ENCODE measurements around the gene CYP3A4.

Gene CYP3A4

GRCh38 chr7:99734987-99735386 lies 49.0 kb downstream of the CYP3A4 start, which contains the start of gene CYP3A7:
Gene CYP3A7 (minus strand): TSS chr7:99735196. CDS start chr7:99735093, 103 bp downstream.
- no peaks in the 10 kb centered on the region for H3K36me3 ChIP-seq (ENCODE audit: control insufficient read depth, insufficient read depth, low read length)
- no peak within 1 kb of the TSS for H2AK5ac ChIP-seq (ENCODE audit: low read length)
- no peak within 1 kb of the TSS for H3K27ac ChIP-seq (ENCODE audit: low read depth, low read length)
- no peak within 1 kb of the TSS for H3K4ac ChIP-seq (ENCODE audit: low read depth, low read length)
- no peaks in the 10 kb centered on the region for H3K27me3 ChIP-seq (ENCODE audit: insufficient read depth, low read length, poor library complexity)
- no peak within 1 kb of the TSS for H3K9ac ChIP-seq (ENCODE audit: low read length)
- no peaks in the 10 kb centered on the region for H3K79me1 ChIP-seq (ENCODE audit: low read length)
- H2BK120ac ChIP-seq (ENCODE audit: low read depth, low read length), result no peak within 1 kb of the TSS
- H3K23ac ChIP-seq (ENCODE audit: low read length), result no peak within 1 kb of the TSS
- H4K8ac ChIP-seq (ENCODE audit: low read depth, low read length), result no peak within 1 kb of the TSS
- no peak within 1 kb of the TSS for H2BK5ac ChIP-seq (ENCODE audit: low read length)
- no peak within 1 kb of the TSS for H3K18ac ChIP-seq (ENCODE audit: low read length)
- H3K4me3 ChIP-seq (ENCODE audit: low read length), result no peak within 1 kb of the TSS
- no CpG with 5 or more reads among the region's 5 CpGs for WGBS (ENCODE audit: extremely low coverage, insufficient coverage, low lambda C conversion rate)
- no peak within 1 kb of the TSS for H2BK15ac ChIP-seq (replicated peaks; ENCODE audit: low read depth)
- no peak within 1 kb of the TSS for H3K4me2 ChIP-seq (ENCODE audit: low read length)
- H3K56ac ChIP-seq (ENCODE audit: low read length), result no peak within 1 kb of the TSS
- no peaks in the 10 kb centered on the region for H3K4me1 ChIP-seq (ENCODE audit: control insufficient read depth, low read depth, low read length)
- DNase-seq, result no peak
- no peaks in the 10 kb centered on the region for H3K79me2 ChIP-seq (ENCODE audit: control insufficient read depth, insufficient read depth, low read length)
- no peak within 1 kb of the TSS for H4K5ac ChIP-seq (ENCODE audit: low read length)

- Histone ChIP-seq H3K9ac (ENCODE audit: low read length) (no peak overlapping the region), H2BK120ac (ENCODE audit: low read depth, low read length) (no peak overlapping the region), H3K4me2 (ENCODE audit: low read length) (no peak overlapping the region), H4K5ac (ENCODE audit: low read length) (no peak overlapping the region), H4K8ac (ENCODE audit: low read depth, low read length) (no peak overlapping the region), H2BK15ac (replicated peaks; ENCODE audit: low read depth) (no peak overlapping the region), H3K18ac (ENCODE audit: low read length) (no peak overlapping the region), H3K36me3 (ENCODE audit: control insufficient read depth, insufficient read depth, low read length) (no peaks in the 10 kb centered on the region), H3K4me3 (ENCODE audit: low read length) (no peak overlapping the region), H2BK5ac (ENCODE audit: low read length) (no peak overlapping the region), H3K4ac (ENCODE audit: low read depth, low read length) (no peak overlapping the region), H3K79me2 (ENCODE audit: control insufficient read depth, insufficient read depth, low read length) (no peaks in the 10 kb centered on the region), H3K4me1 (ENCODE audit: control insufficient read depth, low read depth, low read length) (no peaks in the 10 kb centered on the region), H3K27me3 (ENCODE audit: insufficient read depth, low read length, poor library complexity) (no peaks in the 10 kb centered on the region), H3K27ac (ENCODE audit: low read depth, low read length) (no peak overlapping the region), H3K23ac (ENCODE audit: low read length) (no peak overlapping the region), H3K56ac (ENCODE audit: low read length) (no peak overlapping the region), H3K79me1 (ENCODE audit: low read length) (no peaks in the 10 kb centered on the region), H2AK5ac (ENCODE audit: low read length) (no peak overlapping the region)
- peak; percentile 37 for DNase-seq
- WGBS (ENCODE audit: extremely low coverage, insufficient coverage, low lambda C conversion rate), result no CpG with 5 or more reads among the region's 2 CpGs
Observed at GRCh38 chr7:99733448-99733847, 50.5 kb downstream of the CYP3A4 start.

- Histone ChIP-seq H2BK15ac (replicated peaks; ENCODE audit: low read depth) (no peak overlapping the region), H3K23ac (ENCODE audit: low read length) (no peak overlapping the region), H3K4ac (ENCODE audit: low read depth, low read length) (no peak overlapping the region), H3K27ac (ENCODE audit: low read depth, low read length) (no peak overlapping the region), H3K79me2 (ENCODE audit: control insufficient read depth, insufficient read depth, low read length) (no peaks in the 10 kb centered on the region), H3K56ac (ENCODE audit: low read length) (no peak overlapping the region), H2BK5ac (ENCODE audit: low read length) (no peak overlapping the region), H4K8ac (ENCODE audit: low read depth, low read length) (no peak overlapping the region), H2AK5ac (ENCODE audit: low read length) (no peak overlapping the region), H3K18ac (ENCODE audit: low read length) (no peak overlapping the region), H3K27me3 (ENCODE audit: insufficient read depth, low read length, poor library complexity) (no peaks in the 10 kb centered on the region), H3K4me1 (ENCODE audit: control insufficient read depth, low read depth, low read length) (no peaks in the 10 kb centered on the region), H3K9ac (ENCODE audit: low read length) (no peak overlapping the region), H3K36me3 (ENCODE audit: control insufficient read depth, insufficient read depth, low read length) (no peaks in the 10 kb centered on the region), H2BK120ac (ENCODE audit: low read depth, low read length) (no peak overlapping the region), H3K4me3 (ENCODE audit: low read length) (no peak overlapping the region), H3K79me1 (ENCODE audit: low read length) (no peaks in the 10 kb centered on the region), H3K4me2 (ENCODE audit: low read length) (no peak overlapping the region), H4K5ac (ENCODE audit: low read length) (no peak overlapping the region)
- WGBS (ENCODE audit: extremely low coverage, insufficient coverage, low lambda C conversion rate), result no CpG with 5 or more reads among the region's 3 CpGs
- no peak for DNase-seq
Observed at GRCh38 chr7:99733003-99733402, 51.0 kb downstream of the CYP3A4 start.

- H2BK15ac ChIP-seq (replicated peaks; ENCODE audit: low read depth), result no peak overlapping the region
- no peak overlapping the region for H3K18ac ChIP-seq (ENCODE audit: low read length)
- no CpG with 5 or more reads among the region's 4 CpGs for WGBS (ENCODE audit: extremely low coverage, insufficient coverage, low lambda C conversion rate)
- no peak overlapping the region for H3K4ac ChIP-seq (ENCODE audit: low read depth, low read length)
- H3K27me3 ChIP-seq (ENCODE audit: insufficient read depth, low read length, poor library complexity), result no peaks in the 10 kb centered on the region
- no peaks in the 10 kb centered on the region for H3K36me3 ChIP-seq (ENCODE audit: control insufficient read depth, insufficient read depth, low read length)
- H3K9ac ChIP-seq (ENCODE audit: low read length), result no peak overlapping the region
- H4K8ac ChIP-seq (ENCODE audit: low read depth, low read length), result no peak overlapping the region
- no peak overlapping the region for H2BK5ac ChIP-seq (ENCODE audit: low read length)
- no peak overlapping the region for H3K4me2 ChIP-seq (ENCODE audit: low read length)
- H2AK5ac ChIP-seq (ENCODE audit: low read length), result no peak overlapping the region
- H3K79me1 ChIP-seq (ENCODE audit: low read length), result no peaks in the 10 kb centered on the region
- H3K27ac ChIP-seq (ENCODE audit: low read depth, low read length), result no peak overlapping the region
- no peak overlapping the region for H3K4me3 ChIP-seq (ENCODE audit: low read length)
- H4K5ac ChIP-seq (ENCODE audit: low read length), result no peak overlapping the region
- H3K56ac ChIP-seq (ENCODE audit: low read length), result no peak overlapping the region
- H3K23ac ChIP-seq (ENCODE audit: low read length), result no peak overlapping the region
- no peak overlapping the region for H2BK120ac ChIP-seq (ENCODE audit: low read depth, low read length)
- H3K4me1 ChIP-seq (ENCODE audit: control insufficient read depth, low read depth, low read length), result no peaks in the 10 kb centered on the region
- H3K79me2 ChIP-seq (ENCODE audit: control insufficient read depth, insufficient read depth, low read length), result no peaks in the 10 kb centered on the region
- DNase-seq, result no peak
Observed at GRCh38 chr7:99731638-99732374, 52.2 kb downstream of the CYP3A4 start.

- Histone ChIP-seq H2AK5ac (ENCODE audit: low read length) (no peak overlapping the region), H3K4me2 (ENCODE audit: low read length) (no peak overlapping the region), H3K23ac (ENCODE audit: low read length) (no peak overlapping the region), H3K27ac (ENCODE audit: low read depth, low read length) (no peak overlapping the region), H3K4me3 (ENCODE audit: low read length) (no peak overlapping the region), H2BK15ac (replicated peaks; ENCODE audit: low read depth) (no peak overlapping the region), H3K4ac (ENCODE audit: low read depth, low read length) (no peak overlapping the region), H4K5ac (ENCODE audit: low read length) (no peak overlapping the region), H3K18ac (ENCODE audit: low read length) (no peak overlapping the region), H3K79me1 (ENCODE audit: low read length) (no peaks in the 10 kb centered on the region), H3K9ac (ENCODE audit: low read length) (no peak overlapping the region), H2BK120ac (ENCODE audit: low read depth, low read length) (no peak overlapping the region), H3K56ac (ENCODE audit: low read length) (no peak overlapping the region), H3K79me2 (ENCODE audit: control insufficient read depth, insufficient read depth, low read length) (no peaks in the 10 kb centered on the region), H3K4me1 (ENCODE audit: control insufficient read depth, low read depth, low read length) (no peaks in the 10 kb centered on the region), H2BK5ac (ENCODE audit: low read length) (no peak overlapping the region), H4K8ac (ENCODE audit: low read depth, low read length) (no peak overlapping the region), H3K27me3 (ENCODE audit: insufficient read depth, low read length, poor library complexity) (no peaks in the 10 kb centered on the region), H3K36me3 (ENCODE audit: control insufficient read depth, insufficient read depth, low read length) (no peaks in the 10 kb centered on the region)
- DNase-seq, result no peak
- no CpG with 5 or more reads among the region's 3 CpGs for WGBS (ENCODE audit: extremely low coverage, insufficient coverage, low lambda C conversion rate)
Observed at GRCh38 chr7:99730992-99731391, 53.0 kb downstream of the CYP3A4 start.
